Vagina (tissue), 2 donors: Measurements from ENCODE around the gene RAB6A. TPM values are rescaled to one million over a fixed set of nuclear protein-coding genes. Genes with fewer than 3 reads are reported as not detected.

Experiments used
- DNase-seq, 2 donors: peaks; one replicate each; pipeline ENCODE4 v3.0.0-alpha.2; 2017; ENCODE audit errors: extremely low spot score in 2 of 2
- H3K27ac ChIP-seq: fragments of 200-600 bp; sonication (generic); one replicate; pipeline ENCODE4 v1.5.1; 2019
- H3K27me3 ChIP-seq: fragments of 200-600 bp; sonication (generic); one replicate; pipeline ENCODE4 v1.5.1; 2019
- H3K36me3 ChIP-seq, 2 donors: fragments of 200-600 bp; sonication (generic); one replicate each; pipeline ENCODE4 v1.5.1; 2017 to 2019
- H3K4me1 ChIP-seq: fragments of 200-600 bp; sonication (generic); one replicate; pipeline ENCODE4 v1.5.1; 2019
- H3K4me3 ChIP-seq, 2 donors: fragments of 200-600 bp; sonication (generic); 1 replicate in 1 of 2; 2 replicates in 1 of 2; pipeline ENCODE4 v1.5.1; 2016 to 2019
- H3K9me3 ChIP-seq: fragments of 200-600 bp; sonication (generic); one replicate; pipeline ENCODE4 v1.5.1; 2019
- POLR2A ChIP-seq, 2 donors: fragments of 450-650 bp; IDR thresholded peaks; one replicate each; pipeline ENCODE4 v1.6.1; 2017; ENCODE audit warnings: antibody characterized with exemption in 2 of 2, mild to moderate bottlenecking in 2 of 2, moderate library complexity in 2 of 2
- POLR2AphosphoS5 ChIP-seq, 2 donors: sonication (generic); formaldehyde crosslinking; IDR thresholded peaks; one replicate each; pipeline ENCODE4 v1.9.0; 2017; ENCODE audit warnings: antibody characterized with exemption in 2 of 2, mild to moderate bottlenecking in 2 of 2, low read depth in 1 of 2; ENCODE audit not compliant: insufficient read depth in 1 of 2
- intact Hi-C: fragments of 100-400 bp; cut with DNase I; formaldehyde crosslinking; loops from one replicate; pipeline ENCODE4 v1.15.1; 2023
- total RNA-seq: library from RNA; depleted of rRNA; stranded (reverse); fragments of >200 nt; gene quantifications from one replicate; pipeline ENCODE4 v1.2.3, GENCODE V29; 2016
- TF ChIP-seq, protein P1 (sequence below), 3 experiments: fragments of 450-650 bp in 2 of 3; fragments of 200-600 bp in 1 of 3; sonication (generic) in 1 of 3; IDR thresholded peaks; one replicate each; pipeline ENCODE4 v1.5.1; 2017 to 2019; ENCODE audit warnings: antibody characterized with exemption in 3 of 3, mild to moderate bottlenecking in 2 of 3, moderate library complexity in 2 of 3

The RAB6A gene
- total RNA-seq, 1 donor from 2014 or later, result 148 TPM

DNA sequence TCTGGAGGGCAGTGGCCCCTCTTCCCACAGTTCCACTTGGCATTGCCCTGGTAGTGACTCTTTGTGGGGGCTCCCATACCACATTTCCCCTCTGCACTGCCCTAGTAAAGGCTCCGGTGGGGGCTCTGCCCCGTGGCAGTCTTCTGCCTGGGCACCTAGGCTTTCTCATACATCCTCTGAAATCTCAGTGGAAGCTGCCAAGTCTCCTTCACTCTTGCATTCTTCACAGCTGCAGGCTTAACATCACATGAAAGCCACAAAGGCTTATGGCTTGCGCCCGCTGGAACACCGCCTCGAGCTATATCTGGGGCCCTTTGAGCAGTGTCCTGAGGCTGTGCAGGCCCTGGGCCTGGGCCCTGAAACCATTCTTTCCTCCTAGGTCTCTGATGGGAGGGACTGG, 89.2 kb downstream of the RAB6A start:
- Histone ChIP-seq H3K27ac (no peak overlapping the region), H3K9me3 (no peaks in the 10 kb centered on the region), H3K36me3 (peaks cover 0 to 3% of the 10 kb centered on the region in 2 donors), H3K4me3 (no peak overlapping the region), H3K4me1 (no peaks in the 10 kb centered on the region), H3K27me3 (no peaks in the 10 kb centered on the region)
- TF ChIP-seq POLR2AphosphoS5 (IDR thresholded peaks at IDR 0.05; ENCODE audit: insufficient read depth in 1 of 2, low read depth in 1 of 2), result no peak
- TF ChIP-seq POLR2A (IDR thresholded peaks at IDR 0.05), result no peak
- TF ChIP-seq, protein P1, sequence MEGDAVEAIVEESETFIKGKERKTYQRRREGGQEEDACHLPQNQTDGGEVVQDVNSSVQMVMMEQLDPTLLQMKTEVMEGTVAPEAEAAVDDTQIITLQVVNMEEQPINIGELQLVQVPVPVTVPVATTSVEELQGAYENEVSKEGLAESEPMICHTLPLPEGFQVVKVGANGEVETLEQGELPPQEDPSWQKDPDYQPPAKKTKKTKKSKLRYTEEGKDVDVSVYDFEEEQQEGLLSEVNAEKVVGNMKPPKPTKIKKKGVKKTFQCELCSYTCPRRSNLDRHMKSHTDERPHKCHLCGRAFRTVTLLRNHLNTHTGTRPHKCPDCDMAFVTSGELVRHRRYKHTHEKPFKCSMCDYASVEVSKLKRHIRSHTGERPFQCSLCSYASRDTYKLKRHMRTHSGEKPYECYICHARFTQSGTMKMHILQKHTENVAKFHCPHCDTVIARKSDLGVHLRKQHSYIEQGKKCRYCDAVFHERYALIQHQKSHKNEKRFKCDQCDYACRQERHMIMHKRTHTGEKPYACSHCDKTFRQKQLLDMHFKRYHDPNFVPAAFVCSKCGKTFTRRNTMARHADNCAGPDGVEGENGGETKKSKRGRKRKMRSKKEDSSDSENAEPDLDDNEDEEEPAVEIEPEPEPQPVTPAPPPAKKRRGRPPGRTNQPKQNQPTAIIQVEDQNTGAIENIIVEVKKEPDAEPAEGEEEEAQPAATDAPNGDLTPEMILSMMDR (IDR thresholded peaks at IDR 0.05), result no peak
- no peak for DNase-seq
- intact Hi-C loops, result no loop called here

DNA sequence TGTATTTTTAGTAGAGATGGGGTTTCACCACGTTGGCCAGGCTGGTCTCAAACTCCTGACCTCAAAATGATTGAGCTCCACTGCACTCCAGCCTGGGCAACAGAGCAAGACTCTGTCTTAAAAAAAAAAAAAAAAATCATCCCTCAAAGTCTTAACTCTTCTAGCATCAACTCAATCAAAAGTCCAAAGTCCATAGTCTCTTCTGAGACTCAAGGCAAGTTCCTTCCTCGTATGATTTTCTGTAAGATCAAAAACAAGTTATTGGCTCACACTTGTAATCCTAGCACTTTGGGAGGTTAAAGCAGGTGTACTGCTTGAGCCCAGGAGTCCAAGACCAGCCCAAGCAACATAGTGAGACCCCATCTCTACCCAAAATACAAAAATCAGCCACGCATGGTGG, 90.1 kb downstream of the RAB6A start:
- TF ChIP-seq POLR2AphosphoS5 (IDR thresholded peaks at IDR 0.05; ENCODE audit: insufficient read depth in 1 of 2, low read depth in 1 of 2) (no peak), POLR2A (IDR thresholded peaks at IDR 0.05) (no peak)
- TF ChIP-seq, protein P1 (IDR thresholded peaks at IDR 0.05), result no peak
- no peaks in the 10 kb centered on the region for H3K9me3 ChIP-seq
- intact Hi-C loops, result no loop called here
- H3K27me3 ChIP-seq, result no peaks in the 10 kb centered on the region
- no peaks in the 10 kb centered on the region for H3K36me3 ChIP-seq
- H3K4me1 ChIP-seq, result no peaks in the 10 kb centered on the region
- H3K4me3 ChIP-seq, result no peak overlapping the region
- H3K27ac ChIP-seq, result no peak overlapping the region
- no peak for DNase-seq

DNA sequence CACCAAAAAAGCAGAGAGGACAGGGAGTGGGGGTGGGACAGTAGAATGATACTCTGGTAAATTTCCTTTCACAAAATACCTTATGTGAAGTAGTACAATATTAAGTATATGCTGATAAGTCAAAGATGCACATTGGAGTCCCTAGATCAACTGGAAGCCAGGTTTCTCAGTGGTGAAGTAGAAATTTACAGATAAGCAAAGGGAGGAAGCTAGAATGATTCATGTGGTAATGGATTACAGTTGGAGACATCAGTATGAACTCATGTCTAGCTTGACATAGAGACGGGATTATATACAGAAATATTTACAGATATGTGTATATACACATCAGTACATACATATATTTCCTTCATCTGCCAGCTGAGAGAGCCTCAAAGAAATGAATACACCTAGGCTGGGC, 93.0 kb downstream of the RAB6A start:
- DNase-seq, result no peak
- intact Hi-C loops, result no loop called here
- no peak overlapping the region for H3K4me3 ChIP-seq
- peaks cover 6% of the 10 kb centered on the region for H3K4me1 ChIP-seq
- TF ChIP-seq, protein P1 (IDR thresholded peaks at IDR 0.05), result no peak
- TF ChIP-seq POLR2AphosphoS5 (IDR thresholded peaks at IDR 0.05; ENCODE audit: insufficient read depth in 1 of 2, low read depth in 1 of 2) (no peak), POLR2A (IDR thresholded peaks at IDR 0.05) (no peak)
- no peak overlapping the region for H3K27ac ChIP-seq
- H3K36me3 ChIP-seq, result no peaks in the 10 kb centered on the region
- H3K9me3 ChIP-seq, result no peaks in the 10 kb centered on the region
- H3K27me3 ChIP-seq, result no peaks in the 10 kb centered on the region

- no peak overlapping the region for H3K4me3 ChIP-seq
- intact Hi-C loops, result loop anchor here (5.0 kb wide), 1 partner anchor 258 kb away; no protein-coding TSS in a partner anchor
- H3K36me3 ChIP-seq, result no peaks in the 10 kb centered on the region
- no peaks in the 10 kb centered on the region for H3K27me3 ChIP-seq
- H3K27ac ChIP-seq, result no peak overlapping the region
- no peak for TF ChIP-seq POLR2AphosphoS5 (IDR thresholded peaks at IDR 0.05; ENCODE audit: insufficient read depth in 1 of 2, low read depth in 1 of 2)
- TF ChIP-seq, protein P1 (IDR thresholded peaks at IDR 0.05), result no peak
- no peak for TF ChIP-seq POLR2A (IDR thresholded peaks at IDR 0.05)
- H3K4me1 ChIP-seq, result peaks cover 11% of the 10 kb centered on the region
- no peak for DNase-seq
- no peaks in the 10 kb centered on the region for H3K9me3 ChIP-seq
Measured at GRCh38 chr11:73664877-73665276, 96.0 kb downstream of the RAB6A start.

- no peak overlapping the region for H3K4me3 ChIP-seq
- no peak for TF ChIP-seq POLR2A (IDR thresholded peaks at IDR 0.05)
- TF ChIP-seq, protein P1 (IDR thresholded peaks at IDR 0.05), result no peak
- no peak for TF ChIP-seq POLR2AphosphoS5 (IDR thresholded peaks at IDR 0.05; ENCODE audit: insufficient read depth in 1 of 2, low read depth in 1 of 2)
- H3K27me3 ChIP-seq, result no peaks in the 10 kb centered on the region
- no peak for DNase-seq
- peaks cover 11% of the 10 kb centered on the region for H3K4me1 ChIP-seq
- intact Hi-C loops, result loop anchor here (5.0 kb wide), 1 partner anchor 257 kb away; no protein-coding TSS in a partner anchor
- H3K27ac ChIP-seq, result no peak overlapping the region
- no peaks in the 10 kb centered on the region for H3K9me3 ChIP-seq
- H3K36me3 ChIP-seq, result no peaks in the 10 kb centered on the region
Measured at GRCh38 chr11:73663604-73664495, 97.0 kb downstream of the RAB6A start.
